Kidney (tissue), 14 donors: Measurements from ENCODE around the gene ABCC3. TPM values are rescaled to one million over a fixed set of nuclear protein-coding genes. Genes with fewer than 3 reads are reported as not detected.

Source experiments
- DNase-seq, 5 donors: peaks; one replicate each; pipeline ENCODE4 v3.0.0-alpha.2; 2013 to 2020
- FAIRE-seq: peaks from 2 replicates; lab custom pipeline; 2012; peaks lifted over from hg19 to GRCh38; lab: Jason Lieb, UNC
- H3K27ac ChIP-seq, 2 donors: one replicate each; pipeline ENCODE4 v1.7.0; 2013; ENCODE audit warnings: low read depth in 2 of 2, low read length in 2 of 2, inconsistent platforms in 1 of 2
- H3K27me3 ChIP-seq: one replicate; pipeline ENCODE4 v1.7.1; 2013; ENCODE audit warnings: low read length, inconsistent platforms; ENCODE audit not compliant: control insufficient read depth, insufficient read depth
- H3K36me3 ChIP-seq, 3 donors: one replicate each; pipeline versions ENCODE4 v1.7.0 to v1.7.1; 2013; ENCODE audit warnings: low read length in 3 of 3, control low read depth in 1 of 3, inconsistent platforms in 1 of 3; ENCODE audit not compliant: insufficient read depth in 3 of 3, control insufficient read depth in 2 of 3
- H3K4me1 ChIP-seq, 3 donors: one replicate each; pipeline versions ENCODE4 v1.7.0 to v1.7.1; 2013; ENCODE audit warnings: low read length in 3 of 3, inconsistent platforms in 1 of 3, low read depth in 1 of 3; ENCODE audit not compliant: control insufficient read depth in 2 of 3, insufficient read depth in 2 of 3
- H3K4me3 ChIP-seq, 3 donors: one replicate each; pipeline versions ENCODE4 v1.7.0 to v1.8.1; 2013; ENCODE audit warnings: low read length in 3 of 3, control low read depth in 1 of 3, inconsistent platforms in 1 of 3
- H3K9ac ChIP-seq, 3 donors: one replicate each; pipeline versions ENCODE4 v1.7.0 to v1.7.1; 2013; ENCODE audit warnings: low read length in 3 of 3, control low read depth in 1 of 3, inconsistent platforms in 1 of 3
- H3K9me3 ChIP-seq, 3 donors: one replicate each; pipeline versions ENCODE4 v1.7.0 to v1.7.1; 2013; ENCODE audit warnings: low read length in 3 of 3, control low read depth in 1 of 3, inconsistent platforms in 1 of 3; ENCODE audit not compliant: control insufficient read depth in 2 of 3, insufficient read depth in 1 of 3
- intact Hi-C: fragments of 100-400 bp; cut with DNase I; formaldehyde crosslinking; loops from one replicate; pipeline ENCODE4 v1.11.1; 2022
- polyA plus RNA-seq: library from polyadenylated mRNA; stranded (reverse); fragments of 350-450 nt; fragmentation: Illumina TruSeq; extraction: RNeasy Lipid Tissue Mini Kit (QIAGEN cat#74804); gene quantifications from one replicate; pipeline ENCODE4 v1.2.3, GENCODE V29; 2014; ENCODE audit warnings: low read depth, low replicate concordance; ENCODE audit not compliant: insufficient read depth
- total RNA-seq: library from RNA; stranded (reverse); fragmentation: NEBNext Ultra II Directional; extraction: Animal tissue kit (Norgen Biotek cat#: 25700); gene quantifications from one replicate; pipeline ENCODE4 v1.2.1, GENCODE V29; 2021
- TF ChIP-seq, protein P1 (sequence below): IDR thresholded peaks from 3 replicates; pipeline ENCODE4 v1.5.1; 2012; ENCODE audit warnings: mild to moderate bottlenecking, moderate library complexity, borderline replicate concordance; ENCODE audit not compliant: insufficient read depth; ENCODE audit errors: extremely low read depth
- donor health status: control.
- donor health status: control.
- donor health status: control.
- donor health status: control.
- donor health status: control.
- donor health status: DM: yes; HTN: yes; CAD: no.
- donor health status: Normal renal cell carcinoma (clear cell type).

Gene ABCC3
- total and polyA plus RNA-seq, 2 donors from 2014 or later, result 9.3 to 156 TPM

DNA sequence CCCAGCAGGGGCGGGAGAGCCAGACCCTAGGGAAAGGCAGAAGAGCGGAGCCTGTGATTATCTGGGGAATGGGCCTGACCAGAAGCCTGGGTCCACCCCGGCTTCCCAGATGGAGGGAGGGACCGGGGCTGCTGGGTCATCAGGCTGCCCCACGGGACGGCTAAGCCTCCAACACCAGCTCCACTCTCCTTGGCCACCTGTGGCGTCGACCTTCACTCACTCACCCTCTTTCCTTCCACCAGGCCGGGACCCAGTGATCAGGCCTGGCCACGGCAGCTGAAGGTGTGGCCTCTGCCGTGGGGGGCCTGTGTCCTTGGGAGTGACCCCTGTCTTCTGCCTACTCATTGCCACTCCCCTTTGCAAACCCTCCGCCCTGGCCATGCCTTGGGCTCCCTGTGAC, 22.4 kb upstream of the ABCC3 start:
- Histone ChIP-seq H3K9ac (no peak overlapping the region), H3K9me3 (no peaks in the 10 kb centered on the region), H3K4me1 (no peaks in the 10 kb centered on the region), H3K36me3 (no peaks in the 10 kb centered on the region), H3K4me3 (no peak overlapping the region), H3K27me3 (no peaks in the 10 kb centered on the region), H3K27ac (no peak overlapping the region)
- FAIRE-seq (no peak), DNase-seq (no peak)
- TF ChIP-seq, protein P1, sequence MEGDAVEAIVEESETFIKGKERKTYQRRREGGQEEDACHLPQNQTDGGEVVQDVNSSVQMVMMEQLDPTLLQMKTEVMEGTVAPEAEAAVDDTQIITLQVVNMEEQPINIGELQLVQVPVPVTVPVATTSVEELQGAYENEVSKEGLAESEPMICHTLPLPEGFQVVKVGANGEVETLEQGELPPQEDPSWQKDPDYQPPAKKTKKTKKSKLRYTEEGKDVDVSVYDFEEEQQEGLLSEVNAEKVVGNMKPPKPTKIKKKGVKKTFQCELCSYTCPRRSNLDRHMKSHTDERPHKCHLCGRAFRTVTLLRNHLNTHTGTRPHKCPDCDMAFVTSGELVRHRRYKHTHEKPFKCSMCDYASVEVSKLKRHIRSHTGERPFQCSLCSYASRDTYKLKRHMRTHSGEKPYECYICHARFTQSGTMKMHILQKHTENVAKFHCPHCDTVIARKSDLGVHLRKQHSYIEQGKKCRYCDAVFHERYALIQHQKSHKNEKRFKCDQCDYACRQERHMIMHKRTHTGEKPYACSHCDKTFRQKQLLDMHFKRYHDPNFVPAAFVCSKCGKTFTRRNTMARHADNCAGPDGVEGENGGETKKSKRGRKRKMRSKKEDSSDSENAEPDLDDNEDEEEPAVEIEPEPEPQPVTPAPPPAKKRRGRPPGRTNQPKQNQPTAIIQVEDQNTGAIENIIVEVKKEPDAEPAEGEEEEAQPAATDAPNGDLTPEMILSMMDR, result no peak
- intact Hi-C loops, result no loop called here

DNA sequence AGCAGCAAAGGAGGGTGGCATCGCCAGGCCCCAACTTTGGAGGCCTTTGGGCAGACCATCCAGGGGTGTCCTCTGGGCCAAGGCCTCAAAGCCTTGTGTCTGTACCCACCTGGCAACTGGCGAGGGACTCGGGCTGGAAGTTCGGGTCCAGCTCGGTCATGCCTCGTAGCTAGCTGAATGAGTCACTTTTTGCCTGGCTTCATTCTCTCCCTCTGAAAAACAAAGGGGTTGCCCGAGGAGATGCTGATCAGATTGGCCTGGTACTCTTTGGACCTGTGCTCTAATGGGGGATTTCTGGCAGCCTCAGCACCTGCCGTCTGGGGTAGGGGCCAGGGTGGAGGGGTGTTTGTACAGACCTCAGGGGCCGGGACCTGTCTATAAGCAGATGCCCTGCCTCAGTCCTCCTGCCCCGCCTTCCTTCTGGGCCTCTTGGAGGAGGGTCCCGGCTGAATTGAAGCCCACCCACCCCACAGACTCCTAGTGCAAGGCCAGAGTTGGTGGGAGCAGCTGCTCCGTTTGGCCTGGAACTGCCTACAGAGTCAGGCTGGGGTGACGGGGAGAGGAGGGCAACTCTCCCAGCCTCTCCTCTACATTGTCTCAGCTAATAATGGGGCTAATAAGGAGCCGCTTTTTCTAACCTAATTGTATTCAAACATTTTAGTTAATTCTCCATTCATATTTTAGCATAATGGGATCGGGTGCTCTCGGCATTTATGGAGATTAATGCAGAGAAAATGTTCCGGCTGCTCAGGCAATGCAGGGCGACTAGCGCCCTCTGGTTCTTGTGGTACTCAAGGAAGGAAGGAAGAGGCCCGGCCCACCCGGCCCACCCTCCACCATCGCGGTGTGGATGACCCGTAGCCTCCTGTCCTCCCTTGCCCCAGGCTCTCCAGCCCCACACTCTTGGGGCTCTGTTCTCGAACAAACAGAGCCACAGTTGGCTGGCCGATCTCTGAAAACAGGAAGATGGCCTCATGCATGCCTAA, 21.4 kb upstream of the ABCC3 start:
- intact Hi-C loops, result no loop called here
- DNase-seq, result no peak
- FAIRE-seq, result no peak

DNA sequence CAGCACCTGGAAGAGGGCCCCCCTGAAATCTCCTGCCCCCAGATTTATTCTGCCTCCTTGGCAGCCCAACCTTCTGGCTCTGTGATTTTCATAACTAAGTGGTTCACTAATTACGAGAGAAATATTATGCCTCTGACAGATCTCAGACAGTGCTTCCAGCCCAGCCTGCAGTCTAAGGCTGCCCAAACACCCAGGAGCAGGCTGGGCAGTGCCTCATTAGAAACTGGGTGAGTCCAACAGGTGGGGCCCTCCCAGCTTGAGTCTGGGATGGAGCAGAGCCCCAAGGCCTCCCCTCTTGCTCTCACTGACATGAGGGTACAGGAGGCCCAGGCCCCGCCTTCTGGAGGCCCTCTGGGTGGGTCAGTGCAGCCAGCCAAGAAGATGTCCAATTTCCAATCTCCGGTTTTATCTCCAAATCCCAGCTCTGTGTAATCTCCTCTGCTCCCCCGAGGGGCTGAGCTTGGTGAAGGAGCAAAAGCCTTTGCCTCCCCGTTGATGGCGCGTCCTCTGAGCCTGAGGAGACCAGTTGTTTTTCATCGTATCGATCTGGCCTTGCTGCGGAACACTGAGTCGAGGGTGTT, 20.1 kb upstream of the ABCC3 start:
- no peak for DNase-seq
- Histone ChIP-seq H3K4me1 (no peaks in the 10 kb centered on the region), H3K4me3 (no peak overlapping the region), H3K9me3 (no peaks in the 10 kb centered on the region), H3K9ac (no peak overlapping the region), H3K27me3 (no peaks in the 10 kb centered on the region), H3K36me3 (no peaks in the 10 kb centered on the region), H3K27ac (no peak overlapping the region)
- TF ChIP-seq, protein P1, result no peak
- FAIRE-seq, result no peak
- intact Hi-C loops, result no loop called here

More for the DNA sequence above, 21.4 kb upstream of the ABCC3 start:
- H3K9ac ChIP-seq, result no peak overlapping the region
- H3K4me3 ChIP-seq, result no peak overlapping the region
- H3K4me1 ChIP-seq, result no peaks in the 10 kb centered on the region
- no peaks in the 10 kb centered on the region for H3K27me3 ChIP-seq
- H3K9me3 ChIP-seq, result no peaks in the 10 kb centered on the region
- no peaks in the 10 kb centered on the region for H3K36me3 ChIP-seq
- H3K27ac ChIP-seq, result no peak overlapping the region
- TF ChIP-seq, protein P1, result no peak
